Measurements from ENCODE around the gene ITPR3. TPM values are rescaled to one million over a fixed set of nuclear protein-coding genes. Genes with fewer than 3 reads are reported as not detected.

ITPR3 gene
- total and polyA plus RNA-seq, 8 donors: 14.1 to 149 (median 65.6) TPM

DNA sequence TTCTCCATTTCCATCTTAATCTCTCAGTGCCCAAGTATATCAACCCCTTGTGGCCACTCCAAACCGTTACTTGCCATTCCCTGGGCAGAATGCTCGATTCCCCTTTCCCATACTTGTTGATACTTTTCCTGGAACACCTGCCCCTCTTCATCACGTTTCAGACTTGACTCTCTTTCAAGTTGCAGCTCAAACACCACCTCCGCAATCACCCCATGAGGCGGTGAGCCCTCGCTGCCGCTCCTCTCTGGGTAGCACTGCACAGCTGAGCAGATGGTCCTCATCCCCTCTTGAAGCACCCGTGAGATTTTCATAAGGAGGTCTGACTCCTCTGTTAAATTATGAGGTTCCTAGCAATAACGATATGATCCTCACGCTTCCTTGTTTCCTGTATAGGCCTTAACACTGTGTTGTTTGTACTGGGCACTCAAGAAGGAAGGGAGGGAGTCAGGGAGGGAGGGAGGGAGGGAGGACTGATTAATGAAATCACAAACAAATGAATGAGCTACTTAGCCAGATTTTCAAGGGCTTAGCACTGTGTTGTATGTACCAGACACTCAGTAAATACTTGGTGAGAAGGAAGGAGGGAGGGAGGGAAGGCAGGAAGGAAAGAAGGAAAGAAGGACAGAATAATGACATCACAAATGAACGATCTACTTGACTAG, 98.3 kb downstream of the ITPR3 start:
- H3K4me3 ChIP-seq: no peak overlapping the region
- peak overlapping the region; percentile 75 to 87 (median 85) for H3K27ac ChIP-seq
- no peaks in the 10 kb centered on the region for H3K9me3 ChIP-seq
- WGBS, 5 donors: 43 to 57% (median 47%) methylated on average over 11 of the region's 11 CpGs
- peak in 1 of 2 donors; percentile 67 for DNase-seq
- peaks cover 56 to 83% (median 62%) of the 10 kb centered on the region in 4 donors for H3K4me1 ChIP-seq
- intact Hi-C loops (cut with DNase I; ENCODE audit: low total_unique reads): no loop called here
- H3K36me3 ChIP-seq: no peaks in the 10 kb centered on the region
- TF ChIP-seq EP300 (IDR thresholded peaks at IDR 0.05) (no peak), POLR2AphosphoS5 (IDR thresholded peaks at IDR 0.05) (peak; percentile 4 to 48 (median 45)), POLR2A (IDR thresholded peaks at IDR 0.05) (no peak)
- no peaks in the 10 kb centered on the region for H3K27me3 ChIP-seq

DNA sequence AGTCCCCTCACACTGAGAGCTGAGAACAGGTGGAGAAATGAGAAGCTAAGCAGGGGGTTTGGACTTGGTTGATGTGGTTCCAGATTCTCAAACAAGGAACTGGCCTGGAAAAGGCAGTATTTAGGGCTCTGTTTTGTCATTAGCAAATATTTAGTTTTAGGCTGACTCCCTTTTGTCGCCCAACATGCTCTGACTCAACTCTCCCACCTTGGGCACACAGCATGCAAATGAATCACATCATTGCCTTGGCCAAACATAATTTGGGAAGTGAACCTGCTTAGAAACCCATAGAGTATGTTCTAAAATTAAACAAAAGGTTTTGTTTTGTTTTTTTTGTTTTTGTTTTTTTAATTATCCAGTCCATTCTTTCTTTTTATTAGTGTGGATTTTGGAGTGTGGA, 99.9 kb downstream of the ITPR3 start:
- Histone ChIP-seq H3K4me3 (no peak overlapping the region), H3K9me3 (no peaks in the 10 kb centered on the region), H3K36me3 (no peaks in the 10 kb centered on the region), H3K4me1 (peaks cover 56 to 74% (median 62%) of the 10 kb centered on the region in 4 donors), H3K27ac (peak overlapping the region; percentile 75 to 87 (median 79)), H3K27me3 (no peaks in the 10 kb centered on the region)
- DNase-seq: peak; percentile 51 to 70
- TF ChIP-seq, protein P1, sequence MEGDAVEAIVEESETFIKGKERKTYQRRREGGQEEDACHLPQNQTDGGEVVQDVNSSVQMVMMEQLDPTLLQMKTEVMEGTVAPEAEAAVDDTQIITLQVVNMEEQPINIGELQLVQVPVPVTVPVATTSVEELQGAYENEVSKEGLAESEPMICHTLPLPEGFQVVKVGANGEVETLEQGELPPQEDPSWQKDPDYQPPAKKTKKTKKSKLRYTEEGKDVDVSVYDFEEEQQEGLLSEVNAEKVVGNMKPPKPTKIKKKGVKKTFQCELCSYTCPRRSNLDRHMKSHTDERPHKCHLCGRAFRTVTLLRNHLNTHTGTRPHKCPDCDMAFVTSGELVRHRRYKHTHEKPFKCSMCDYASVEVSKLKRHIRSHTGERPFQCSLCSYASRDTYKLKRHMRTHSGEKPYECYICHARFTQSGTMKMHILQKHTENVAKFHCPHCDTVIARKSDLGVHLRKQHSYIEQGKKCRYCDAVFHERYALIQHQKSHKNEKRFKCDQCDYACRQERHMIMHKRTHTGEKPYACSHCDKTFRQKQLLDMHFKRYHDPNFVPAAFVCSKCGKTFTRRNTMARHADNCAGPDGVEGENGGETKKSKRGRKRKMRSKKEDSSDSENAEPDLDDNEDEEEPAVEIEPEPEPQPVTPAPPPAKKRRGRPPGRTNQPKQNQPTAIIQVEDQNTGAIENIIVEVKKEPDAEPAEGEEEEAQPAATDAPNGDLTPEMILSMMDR (IDR thresholded peaks at IDR 0.05): no peak
- peak in 1 of 3 donors; percentile 26 for TF ChIP-seq POLR2AphosphoS5 (IDR thresholded peaks at IDR 0.05)
- no peak for TF ChIP-seq EP300 (IDR thresholded peaks at IDR 0.05)
- no peak for TF ChIP-seq POLR2A (IDR thresholded peaks at IDR 0.05)
- intact Hi-C loops (cut with DNase I; ENCODE audit: low total_unique reads): no loop called here
- 30 to 50% (median 45%) methylated on average over 1 of the region's 1 CpG for WGBS, 5 donors

DNA sequence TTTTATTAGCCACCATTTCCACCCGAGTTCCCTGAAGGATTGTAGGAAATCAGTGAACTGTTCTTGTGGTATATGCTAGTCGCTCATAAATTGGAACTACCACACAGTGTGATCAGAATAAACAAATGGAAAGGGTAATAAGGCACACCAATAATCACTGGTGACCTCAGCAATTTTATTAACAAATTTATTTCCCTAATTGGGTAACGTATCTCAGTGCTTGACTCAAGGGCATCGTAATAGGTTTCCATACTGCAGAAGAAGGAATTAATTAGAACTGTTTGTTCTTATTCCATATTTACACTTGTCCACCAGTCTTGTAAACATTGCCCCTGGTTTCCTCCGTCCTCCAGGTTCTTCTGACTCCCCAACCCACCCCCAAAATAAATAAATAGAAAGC, 100.4 kb downstream of the ITPR3 start:
- no peak for DNase-seq
- peak overlapping the region in 4 of 5 donors; percentile 75 to 87 (median 81) for H3K27ac ChIP-seq
- H3K36me3 ChIP-seq: no peaks in the 10 kb centered on the region
- intact Hi-C loops (cut with DNase I; ENCODE audit: low total_unique reads): no loop called here
- H3K27me3 ChIP-seq: no peaks in the 10 kb centered on the region
- no peak overlapping the region for H3K4me3 ChIP-seq
- H3K4me1 ChIP-seq: peaks cover 55 to 69% (median 57%) of the 10 kb centered on the region in 4 donors
- TF ChIP-seq EP300 (IDR thresholded peaks at IDR 0.05): no peak
- 36 to 61% (median 43%) methylated on average over 5 of the region's 5 CpGs for WGBS, 5 donors
- H3K9me3 ChIP-seq: no peaks in the 10 kb centered on the region

DNA sequence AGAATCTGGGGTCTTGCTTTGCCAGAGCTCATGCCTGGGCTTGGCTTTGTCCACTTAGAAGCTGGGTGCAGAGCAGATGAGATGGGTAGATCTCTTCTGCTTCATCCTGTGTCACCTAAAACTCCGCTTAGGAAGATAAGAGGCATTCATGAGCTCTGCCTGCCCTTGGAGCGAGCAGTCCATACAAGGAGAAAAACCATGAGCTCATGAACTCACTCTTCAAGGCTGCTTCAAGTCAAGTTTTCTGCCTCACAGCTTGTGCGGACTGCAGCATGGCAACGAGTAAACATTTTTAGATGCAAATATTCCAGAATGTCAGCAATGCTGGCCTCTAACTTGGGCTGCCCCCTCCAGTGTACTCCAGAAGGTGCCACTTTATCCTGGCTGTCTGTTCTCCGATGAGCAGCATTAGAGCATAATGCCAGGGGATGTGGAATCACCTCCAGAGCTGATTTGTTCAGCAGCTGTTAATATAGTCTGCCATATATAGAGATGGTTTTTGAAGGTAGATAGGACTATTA, 101.0 kb downstream of the ITPR3 start:
- intact Hi-C loops (cut with DNase I; ENCODE audit: low total_unique reads): no loop called here
- DNase-seq: no peak
- no peaks in the 10 kb centered on the region for H3K9me3 ChIP-seq
- TF ChIP-seq POLR2AphosphoS5 (IDR thresholded peaks at IDR 0.05) (no peak), POLR2A (IDR thresholded peaks at IDR 0.05) (no peak), EP300 (IDR thresholded peaks at IDR 0.05) (no peak)
- TF ChIP-seq, protein P1 (IDR thresholded peaks at IDR 0.05): no peak
- H3K27ac ChIP-seq: peak overlapping the region in 4 of 5 donors; percentile 75 to 87 (median 81)
- no peaks in the 10 kb centered on the region for H3K36me3 ChIP-seq
- 76 to 89% (median 83%) methylated on average over 5 of the region's 5 CpGs for WGBS, 5 donors
- no peaks in the 10 kb centered on the region for H3K27me3 ChIP-seq
- no peak overlapping the region for H3K4me3 ChIP-seq
- peaks cover 48 to 64% (median 51%) of the 10 kb centered on the region in 4 donors for H3K4me1 ChIP-seq

DNA sequence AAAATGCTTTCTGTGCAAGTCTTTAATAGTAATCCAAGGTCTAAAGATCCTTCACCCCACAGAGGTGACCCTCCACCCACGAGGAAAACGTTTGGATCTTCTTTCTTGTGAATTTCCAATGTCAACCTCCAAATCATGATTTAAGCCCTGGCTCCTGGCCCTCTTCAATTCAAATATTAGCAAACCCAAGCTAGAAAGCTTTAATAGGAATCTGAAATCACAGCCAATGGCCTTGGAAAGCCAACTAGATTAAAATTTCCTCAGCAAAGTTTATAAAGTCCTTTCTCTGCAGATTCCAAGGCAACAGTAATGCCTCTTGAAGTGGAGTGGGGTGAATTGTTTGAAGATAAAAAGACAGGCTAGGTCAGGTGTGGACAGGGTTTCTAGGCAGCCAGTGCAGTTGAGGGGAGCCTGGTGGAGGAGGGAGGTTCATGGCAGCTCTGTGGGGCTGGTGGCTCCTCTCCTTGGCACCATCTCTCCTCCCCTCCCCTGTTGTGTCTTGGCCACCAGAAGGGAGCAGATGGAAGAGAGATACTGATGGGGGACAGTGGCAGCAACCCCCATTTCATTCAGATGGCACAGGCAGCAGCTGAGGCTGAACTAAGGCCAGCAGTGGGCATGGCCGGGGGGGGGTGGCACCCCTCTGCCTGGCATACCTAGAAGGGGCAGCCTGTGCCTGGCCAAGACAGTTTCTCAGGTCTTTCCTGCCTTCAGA, 102.4 kb downstream of the ITPR3 start:
- WGBS, 5 donors: 34 to 56% (median 38%) methylated on average over 3 of the region's 3 CpGs
- TF ChIP-seq, protein P1 (IDR thresholded peaks at IDR 0.05): no peak
- TF ChIP-seq POLR2A (IDR thresholded peaks at IDR 0.05) (no peak), EP300 (IDR thresholded peaks at IDR 0.05) (no peak), POLR2AphosphoS5 (IDR thresholded peaks at IDR 0.05) (no peak)
- no peak overlapping the region for H3K4me3 ChIP-seq
- intact Hi-C loops (cut with DNase I; ENCODE audit: low total_unique reads): no loop called here
- peak in 1 of 2 donors; percentile 40 for DNase-seq
- peaks cover 34 to 50% (median 37%) of the 10 kb centered on the region in 4 donors for H3K4me1 ChIP-seq
- H3K36me3 ChIP-seq: no peaks in the 10 kb centered on the region
- H3K27me3 ChIP-seq: no peaks in the 10 kb centered on the region
- H3K27ac ChIP-seq: peak overlapping the region in 1 of 5 donors; percentile 6
- H3K9me3 ChIP-seq: no peaks in the 10 kb centered on the region
